HepG2 (cell line): ENCODE results near the gene BCAS3.

Source experiments
- CTCF ChIP-seq: sonication (generic); formaldehyde crosslinking; IDR thresholded peaks from 2 replicates; pipeline ENCODE4 v1.5.0; 2020; ENCODE audit warnings: mild to moderate bottlenecking, missing genetic modification reagents, moderate library complexity
- JUND ChIP-seq: sonication (generic); formaldehyde crosslinking; IDR thresholded peaks from 2 replicates; pipeline ENCODE4 v1.8.0; 2022; ENCODE audit warnings: mild to moderate bottlenecking, missing genetic modification reagents
- KLF6 ChIP-seq: IDR thresholded peaks from 2 replicates; pipeline ENCODE4 v1.8.0; 2016; ENCODE audit warnings: missing biosample characterization, missing genetic modification reagents
- PRPF4 ChIP-seq: fragments of 200-400 bp; formaldehyde crosslinking; IDR thresholded peaks from 2 replicates; pipeline ENCODE4 v1.6.1; 2016; ENCODE audit warnings: low read length, low read depth; ENCODE audit not compliant: poor library complexity, severe bottlenecking
- SMC3 ChIP-seq: IDR thresholded peaks from 2 replicates; pipeline ENCODE4 v1.6.1; 2011; ENCODE audit warnings: low read length, improper control_type of control experiment
- TF ChIP-seq, protein P1 (sequence below): conservative IDR thresholded peaks from 2 replicates; pipeline ENCODE4 v1.6.1; 2018; ENCODE audit warnings: missing genetic modification reagents
- TF ChIP-seq, protein P2 (sequence below): sonication (generic); formaldehyde crosslinking; IDR thresholded peaks from 2 replicates; pipeline ENCODE4 v1.5.0; 2020; ENCODE audit warnings: missing genetic modification reagents
- TF ChIP-seq, protein P3 (sequence below): sonication (generic); formaldehyde crosslinking; IDR thresholded peaks from 2 replicates; pipeline ENCODE4 v1.4.0; 2020; ENCODE audit warnings: mild to moderate bottlenecking, missing genetic modification reagents, borderline replicate concordance

DNA sequence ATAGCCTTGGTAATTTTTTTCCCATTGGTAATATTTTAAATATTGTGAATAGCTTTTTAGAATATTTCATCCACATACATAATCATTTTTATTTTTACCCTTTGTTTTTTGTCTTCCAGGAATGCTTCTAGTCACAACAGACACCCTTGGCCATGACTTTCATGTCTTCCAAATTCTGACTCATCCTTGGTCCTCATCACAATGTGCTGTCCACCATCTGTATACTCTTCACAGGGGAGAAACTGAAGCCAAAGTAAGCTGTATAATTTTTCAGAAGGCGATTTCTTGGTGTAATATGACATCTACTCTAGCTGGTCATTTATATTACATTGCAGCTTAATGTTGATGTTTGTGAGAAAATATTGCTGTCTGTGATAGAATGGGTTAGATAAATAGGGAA is 269.4 kb downstream of the BCAS3 start:
- TF ChIP-seq JUND (CRISPR knock-in tag): no peak
- TF ChIP-seq, protein P1, sequence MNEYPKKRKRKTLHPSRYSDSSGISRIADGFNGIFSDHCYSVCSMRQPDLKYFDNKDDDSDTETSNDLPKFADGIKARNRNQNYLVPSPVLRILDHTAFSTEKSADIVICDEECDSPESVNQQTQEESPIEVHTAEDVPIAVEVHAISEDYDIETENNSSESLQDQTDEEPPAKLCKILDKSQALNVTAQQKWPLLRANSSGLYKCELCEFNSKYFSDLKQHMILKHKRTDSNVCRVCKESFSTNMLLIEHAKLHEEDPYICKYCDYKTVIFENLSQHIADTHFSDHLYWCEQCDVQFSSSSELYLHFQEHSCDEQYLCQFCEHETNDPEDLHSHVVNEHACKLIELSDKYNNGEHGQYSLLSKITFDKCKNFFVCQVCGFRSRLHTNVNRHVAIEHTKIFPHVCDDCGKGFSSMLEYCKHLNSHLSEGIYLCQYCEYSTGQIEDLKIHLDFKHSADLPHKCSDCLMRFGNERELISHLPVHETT (CRISPR knock-in tag): no peak
- TF ChIP-seq CTCF: no peak
- TF ChIP-seq PRPF4: no peak
- no peak for TF ChIP-seq KLF6 (CRISPR knock-in tag)
- TF ChIP-seq, protein P2, sequence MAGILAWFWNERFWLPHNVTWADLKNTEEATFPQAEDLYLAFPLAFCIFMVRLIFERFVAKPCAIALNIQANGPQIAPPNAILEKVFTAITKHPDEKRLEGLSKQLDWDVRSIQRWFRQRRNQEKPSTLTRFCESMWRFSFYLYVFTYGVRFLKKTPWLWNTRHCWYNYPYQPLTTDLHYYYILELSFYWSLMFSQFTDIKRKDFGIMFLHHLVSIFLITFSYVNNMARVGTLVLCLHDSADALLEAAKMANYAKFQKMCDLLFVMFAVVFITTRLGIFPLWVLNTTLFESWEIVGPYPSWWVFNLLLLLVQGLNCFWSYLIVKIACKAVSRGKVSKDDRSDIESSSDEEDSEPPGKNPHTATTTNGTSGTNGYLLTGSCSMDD: no peak
- TF ChIP-seq, protein P3, sequence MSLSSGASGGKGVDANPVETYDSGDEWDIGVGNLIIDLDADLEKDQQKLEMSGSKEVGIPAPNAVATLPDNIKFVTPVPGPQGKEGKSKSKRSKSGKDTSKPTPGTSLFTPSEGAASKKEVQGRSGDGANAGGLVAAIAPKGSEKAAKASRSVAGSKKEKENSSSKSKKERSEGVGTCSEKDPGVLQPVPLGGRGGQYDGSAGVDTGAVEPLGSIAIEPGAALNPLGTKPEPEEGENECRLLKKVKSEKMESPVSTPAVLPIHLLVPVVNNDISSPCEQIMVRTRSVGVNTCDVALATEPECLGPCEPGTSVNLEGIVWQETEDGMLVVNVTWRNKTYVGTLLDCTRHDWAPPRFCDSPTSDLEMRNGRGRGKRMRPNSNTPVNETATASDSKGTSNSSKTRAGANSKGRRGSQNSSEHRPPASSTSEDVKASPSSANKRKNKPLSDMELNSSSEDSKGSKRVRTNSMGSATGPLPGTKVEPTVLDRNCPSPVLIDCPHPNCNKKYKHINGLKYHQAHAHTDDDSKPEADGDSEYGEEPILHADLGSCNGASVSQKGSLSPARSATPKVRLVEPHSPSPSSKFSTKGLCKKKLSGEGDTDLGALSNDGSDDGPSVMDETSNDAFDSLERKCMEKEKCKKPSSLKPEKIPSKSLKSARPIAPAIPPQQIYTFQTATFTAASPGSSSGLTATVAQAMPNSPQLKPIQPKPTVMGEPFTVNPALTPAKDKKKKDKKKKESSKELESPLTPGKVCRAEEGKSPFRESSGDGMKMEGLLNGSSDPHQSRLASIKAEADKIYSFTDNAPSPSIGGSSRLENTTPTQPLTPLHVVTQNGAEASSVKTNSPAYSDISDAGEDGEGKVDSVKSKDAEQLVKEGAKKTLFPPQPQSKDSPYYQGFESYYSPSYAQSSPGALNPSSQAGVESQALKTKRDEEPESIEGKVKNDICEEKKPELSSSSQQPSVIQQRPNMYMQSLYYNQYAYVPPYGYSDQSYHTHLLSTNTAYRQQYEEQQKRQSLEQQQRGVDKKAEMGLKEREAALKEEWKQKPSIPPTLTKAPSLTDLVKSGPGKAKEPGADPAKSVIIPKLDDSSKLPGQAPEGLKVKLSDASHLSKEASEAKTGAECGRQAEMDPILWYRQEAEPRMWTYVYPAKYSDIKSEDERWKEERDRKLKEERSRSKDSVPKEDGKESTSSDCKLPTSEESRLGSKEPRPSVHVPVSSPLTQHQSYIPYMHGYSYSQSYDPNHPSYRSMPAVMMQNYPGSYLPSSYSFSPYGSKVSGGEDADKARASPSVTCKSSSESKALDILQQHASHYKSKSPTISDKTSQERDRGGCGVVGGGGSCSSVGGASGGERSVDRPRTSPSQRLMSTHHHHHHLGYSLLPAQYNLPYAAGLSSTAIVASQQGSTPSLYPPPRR: no peak
- TF ChIP-seq SMC3: no peak
